Dedifferentiated amniotic fluid mesenchymal stem cell (primary cell): Measurements from ENCODE around the gene COMMD1.
"Not testable (repeated sequence)": the region's sequence is repeated elsewhere in the genome, so short reads cannot be mapped to it uniquely, and the experiment has no call there.

Experiments used
- DNase-seq: peaks from one replicate; pipeline ENCODE4 v3.0.0-alpha.2; 2016; ENCODE audit errors: extremely low spot score

COMMD1 gene

DNA sequence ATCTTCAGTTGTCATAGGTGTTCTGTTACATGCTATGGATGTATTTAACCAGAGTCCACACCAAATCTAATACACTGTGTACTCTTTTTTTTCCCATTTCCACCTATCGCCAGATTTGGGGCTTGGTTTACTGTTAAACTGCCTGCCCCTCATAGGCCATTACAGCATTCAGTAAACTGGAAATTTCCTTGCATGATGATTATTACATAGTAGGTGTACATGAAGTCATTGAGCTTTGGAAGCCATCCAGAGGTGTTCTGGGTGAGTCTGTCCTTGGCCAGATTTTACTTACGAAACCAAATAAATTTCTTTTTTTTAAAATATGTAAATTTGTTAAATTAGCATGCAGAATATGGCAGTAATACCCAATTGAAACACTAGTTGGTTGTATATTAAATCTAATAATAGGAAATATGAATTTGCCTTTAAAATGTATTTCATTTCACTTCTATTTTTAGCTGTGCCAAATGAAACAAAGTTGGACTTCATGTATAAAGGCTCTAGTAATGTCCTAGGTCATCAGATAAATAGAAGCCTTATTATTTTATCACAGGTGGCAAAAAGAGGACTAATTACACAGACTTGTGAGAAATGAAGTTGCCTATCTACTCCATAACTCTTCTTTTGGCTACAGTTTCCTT, 60.7 kb downstream of the COMMD1 start:
- no peak for DNase-seq

DNA sequence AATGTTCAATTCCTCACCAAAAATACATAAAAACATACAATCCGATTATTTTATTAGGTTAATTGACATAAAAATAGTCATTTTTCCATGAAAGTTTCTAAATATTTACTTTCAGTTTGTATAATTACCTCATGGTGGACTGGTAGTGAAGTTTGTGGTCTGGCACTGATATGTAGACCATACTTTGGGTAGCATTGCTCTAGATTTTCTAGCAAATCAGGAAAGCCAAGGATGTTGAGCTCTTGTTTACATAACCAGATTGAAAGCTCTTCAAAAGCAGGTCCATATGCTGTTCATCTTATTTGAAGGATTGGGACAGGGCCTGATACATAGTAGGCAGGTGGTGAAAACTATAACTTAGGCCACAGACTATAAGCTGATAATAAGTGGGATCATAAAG, 61.8 kb downstream of the COMMD1 start:
- DNase-seq: no peak

DNA sequence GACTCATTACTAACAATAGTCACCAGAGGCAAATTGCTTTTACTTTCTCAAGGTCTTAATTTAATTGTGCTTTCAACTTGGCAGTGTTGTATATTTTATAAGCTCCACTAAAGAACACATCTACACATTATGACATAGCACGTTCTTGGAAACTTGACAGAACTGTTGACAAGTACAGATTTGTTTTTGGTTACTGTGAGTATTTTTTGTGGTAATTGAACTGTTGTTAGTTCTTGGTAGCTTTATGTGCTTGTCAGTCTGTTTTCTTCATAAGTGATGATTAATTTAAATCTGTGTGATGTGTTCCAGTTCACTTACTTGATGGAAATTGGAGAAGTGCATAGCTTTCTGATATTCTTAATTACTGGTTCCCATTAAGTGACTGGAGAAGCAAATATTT, 63.9 kb downstream of the COMMD1 start:
- DNase-seq: no peak

DNA sequence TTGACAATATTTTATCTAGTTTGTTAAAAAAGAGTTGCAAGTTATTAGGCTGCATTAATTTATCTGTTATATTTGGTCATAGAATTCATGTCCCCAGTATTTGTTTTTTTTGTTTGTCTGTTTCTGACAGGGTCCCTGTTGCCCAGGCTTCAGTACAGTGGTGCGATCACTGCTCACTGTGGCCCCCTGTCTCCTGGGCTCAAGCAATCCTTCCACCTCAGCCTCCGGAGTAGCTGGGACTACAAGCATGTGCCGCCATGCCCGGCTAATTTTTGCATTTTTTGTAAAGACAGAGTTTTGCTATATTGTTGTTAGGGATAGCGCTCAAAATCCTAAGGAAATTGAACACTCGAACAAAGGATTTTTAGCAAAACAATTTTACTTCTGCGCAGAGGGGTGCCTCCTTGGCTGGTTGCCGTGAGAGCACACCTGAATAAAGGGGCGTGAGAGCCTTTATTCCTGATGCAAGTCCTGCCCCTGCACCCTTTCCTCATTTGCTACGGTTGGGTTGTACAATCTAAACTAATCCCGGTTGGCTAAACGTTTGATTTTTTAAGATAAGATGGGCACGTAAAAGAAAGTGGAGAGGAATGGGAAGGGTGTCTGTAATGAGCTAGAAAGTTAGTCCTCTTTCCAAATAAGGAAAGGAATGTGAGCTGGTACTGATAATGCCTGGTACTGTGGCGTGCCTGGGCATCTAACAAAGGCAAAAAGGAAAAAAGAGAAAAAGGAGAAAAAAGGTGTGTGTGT, 65.5 kb downstream of the COMMD1 start:
- no peak for DNase-seq

DNA sequence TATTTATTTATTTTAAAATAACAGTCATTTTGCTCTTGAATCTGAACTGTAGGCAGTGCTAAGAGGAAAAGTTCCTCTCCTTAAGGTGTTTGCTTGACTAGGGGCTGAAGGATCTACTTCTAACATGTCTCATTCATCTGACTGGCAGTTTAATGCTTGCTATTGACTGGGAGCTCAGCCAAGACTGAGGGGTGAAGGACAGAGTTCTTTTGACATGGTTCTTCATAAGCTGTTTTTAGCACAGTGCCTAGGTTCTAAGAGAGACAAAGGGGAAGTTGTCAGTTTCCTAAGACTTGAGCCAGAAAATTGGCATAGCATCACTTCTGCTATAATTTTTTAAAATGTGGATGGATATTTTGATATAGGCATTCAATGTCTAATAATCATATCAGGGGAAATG, 73.0 kb downstream of the COMMD1 start:
- no peak for DNase-seq

DNA sequence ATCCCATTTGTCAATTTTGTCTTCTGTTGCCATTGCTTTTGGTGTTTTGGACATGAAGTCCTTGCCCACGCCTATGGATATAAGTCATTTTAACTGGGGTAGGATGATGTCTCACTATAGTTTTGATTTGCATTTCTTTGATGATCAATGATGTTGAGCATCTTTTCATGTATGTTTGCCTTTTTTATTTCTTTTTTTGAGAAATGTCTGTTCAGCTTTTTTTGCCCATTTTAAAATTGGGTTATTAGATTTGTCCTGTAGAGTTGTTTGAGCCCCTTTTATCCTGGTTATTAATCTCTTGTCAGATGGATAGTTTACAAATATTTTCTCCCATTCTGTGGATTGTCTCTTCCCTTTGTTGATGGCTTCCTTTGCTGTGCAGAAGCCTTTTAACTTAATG, 75.3 kb downstream of the COMMD1 start:
- DNase-seq: no peak

DNA sequence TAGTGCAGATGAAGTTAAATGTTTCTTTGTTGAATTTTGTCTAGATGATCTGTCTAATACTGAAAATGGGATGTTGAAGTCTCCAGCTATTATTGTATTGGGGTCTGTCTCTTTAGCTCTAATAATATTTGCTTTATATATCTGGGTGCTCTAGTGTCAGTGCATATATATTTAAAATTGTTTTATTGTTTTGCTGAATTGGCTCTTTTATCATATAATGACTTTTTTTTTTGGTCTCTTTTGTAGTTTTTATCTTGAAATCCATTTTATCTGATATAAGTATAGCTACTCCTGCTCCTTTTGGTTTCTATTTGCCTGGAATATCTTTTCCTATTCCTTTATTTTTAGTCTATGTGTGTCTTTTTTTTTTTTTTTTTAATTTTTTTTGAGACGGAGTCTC, 79.2 kb downstream of the COMMD1 start:
- no peak for DNase-seq

DNA sequence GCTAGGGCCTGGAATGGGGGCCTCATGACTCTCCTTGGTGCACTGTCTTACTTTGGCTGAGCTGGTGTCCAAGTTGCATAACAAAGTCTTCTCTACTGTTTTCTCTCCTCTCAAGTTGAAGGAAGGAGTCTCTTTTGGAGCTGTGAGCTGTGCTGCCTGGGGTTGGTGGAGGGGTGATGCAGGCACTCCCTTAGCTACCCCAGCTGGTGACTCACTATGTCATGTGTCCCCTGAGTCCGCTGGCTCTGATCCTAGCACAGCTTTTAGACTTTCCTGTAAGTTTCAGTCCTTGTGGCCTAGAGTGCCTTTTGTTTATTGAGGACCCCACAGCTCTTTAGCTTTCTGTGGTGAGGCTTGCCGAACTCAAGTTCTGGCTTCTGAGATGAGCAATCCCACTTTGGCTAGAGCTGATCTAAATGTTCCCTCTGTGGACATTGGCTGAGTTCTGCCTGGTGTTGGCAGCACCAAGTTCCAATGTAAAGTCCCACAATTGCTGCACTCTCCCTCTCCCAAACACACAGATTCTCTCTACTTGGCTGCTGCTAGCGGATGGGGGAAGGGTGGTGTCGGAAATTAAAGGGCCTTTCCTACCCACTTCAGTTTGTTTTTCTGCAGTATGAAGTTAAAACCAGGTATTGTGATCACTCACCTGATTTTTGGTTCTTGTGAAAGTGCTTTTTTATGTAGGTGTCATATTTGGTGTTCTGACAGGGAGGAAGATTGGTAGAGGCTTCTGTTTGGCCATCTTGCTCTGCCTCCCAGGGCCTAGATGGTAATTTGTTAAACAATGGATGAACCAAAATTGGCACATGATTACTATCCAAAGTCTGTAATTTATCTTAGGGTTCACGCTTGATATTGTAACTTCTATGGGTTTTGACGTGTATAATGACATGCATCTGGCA, 83.2 kb downstream of the COMMD1 start:
- DNase-seq: no peak

DNA sequence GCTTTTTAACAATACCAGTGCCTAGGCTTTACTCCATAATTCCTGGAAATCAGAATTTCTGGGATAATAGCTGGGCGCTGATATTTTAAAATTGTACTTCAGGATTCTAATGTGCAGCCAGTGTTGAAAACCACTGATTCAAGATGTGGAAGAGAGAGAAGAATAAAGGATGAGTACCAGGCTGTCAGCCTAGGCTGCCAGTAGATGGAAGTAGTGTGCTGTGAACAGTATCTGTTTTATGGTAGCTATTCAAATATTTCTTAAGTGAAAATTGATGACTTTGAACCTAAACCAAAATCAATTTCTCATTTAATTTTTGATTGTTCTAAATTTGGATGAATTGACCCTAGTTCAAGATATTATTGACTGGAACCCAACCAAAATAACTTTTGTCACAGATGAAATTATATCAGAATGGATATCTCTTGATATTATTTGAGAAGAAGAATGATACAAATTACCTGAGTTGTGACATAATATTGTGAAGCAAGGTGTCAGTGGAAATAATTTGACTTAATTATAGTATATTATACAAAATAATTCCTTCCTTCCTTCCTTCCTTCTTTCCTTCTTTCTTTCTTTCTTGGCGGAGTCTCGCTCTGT, 88.0 kb downstream of the COMMD1 start:
- DNase-seq: peak; percentile 46

DNA sequence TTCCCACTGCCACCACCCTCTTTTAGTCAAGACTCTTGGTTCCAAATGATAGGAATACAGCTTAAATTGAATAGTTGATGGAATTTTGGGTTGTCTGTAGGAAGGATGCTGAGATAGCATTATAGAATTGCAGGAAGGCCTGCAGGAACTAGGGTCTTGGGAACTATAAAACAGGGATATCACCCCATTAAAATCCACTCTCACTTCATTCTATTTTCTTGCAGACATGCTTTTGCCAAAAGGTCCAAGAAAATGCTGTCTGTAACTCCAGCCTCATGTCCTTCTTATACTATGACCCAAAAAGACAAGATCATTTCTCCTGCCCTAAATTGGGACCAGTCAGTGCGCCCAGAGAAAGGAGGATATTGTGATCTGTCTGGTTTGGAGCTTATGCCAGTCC, 89.1 kb downstream of the COMMD1 start:
- DNase-seq: no peak

DNA sequence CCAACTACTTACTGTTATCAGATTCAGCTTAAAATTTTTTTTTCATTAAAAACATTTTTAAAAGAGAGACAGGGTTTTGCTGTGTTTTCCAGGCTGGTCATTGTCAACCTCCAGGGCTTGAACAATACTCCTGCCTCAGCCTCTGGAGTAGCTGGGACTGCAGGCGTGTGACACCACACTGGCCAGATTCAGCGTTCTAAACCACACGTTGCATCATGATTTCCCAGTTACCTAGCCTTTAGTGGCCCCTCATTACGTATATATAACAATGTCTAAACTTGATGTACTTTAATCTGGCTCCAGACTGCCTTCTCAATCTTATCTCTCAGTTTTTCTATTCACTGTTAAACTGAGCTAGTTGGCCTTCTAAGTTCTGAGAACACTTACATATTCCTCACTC, 89.6 kb downstream of the COMMD1 start:
- DNase-seq: no peak

DNA sequence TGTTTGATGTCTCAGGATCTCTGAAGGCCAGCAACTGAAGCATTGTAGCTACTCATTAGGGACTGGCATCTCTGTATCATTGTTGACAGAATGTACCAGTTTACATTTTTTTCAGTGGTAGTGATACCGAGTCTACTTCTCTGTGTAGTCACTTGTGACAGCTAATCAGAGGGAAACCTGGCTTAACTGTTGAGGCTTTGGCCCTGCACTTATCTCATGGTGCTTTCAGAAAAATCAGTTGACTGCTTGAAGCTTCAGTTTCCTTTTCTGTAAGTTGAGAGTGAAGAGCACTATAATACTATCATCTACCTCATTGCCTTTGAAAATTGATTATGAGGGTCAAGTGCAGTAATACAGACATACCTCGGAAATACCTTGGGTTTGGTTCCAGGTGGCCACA, 90.0 kb downstream of the COMMD1 start:
- no peak for DNase-seq

DNA sequence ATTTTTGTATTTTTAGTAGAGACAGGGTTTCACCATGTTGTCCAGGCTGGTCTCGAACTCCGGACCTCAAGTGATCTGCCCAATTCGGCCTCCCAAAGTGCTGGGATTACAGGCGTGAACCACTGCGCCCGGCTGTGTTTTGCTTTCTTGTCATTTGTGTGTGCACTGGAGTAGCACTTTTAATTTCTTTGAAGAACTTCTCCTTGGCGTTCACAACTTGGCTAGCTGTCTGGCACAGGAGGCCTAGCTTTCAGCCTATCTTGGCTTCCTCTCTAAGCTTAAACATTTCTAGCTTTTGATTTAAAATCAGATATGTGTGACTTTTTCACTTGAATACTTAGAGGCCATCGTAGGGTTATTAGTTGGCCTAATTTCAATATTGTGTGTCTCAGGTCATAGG, 93.0 kb downstream of the COMMD1 start:
- DNase-seq: no peak

DNA sequence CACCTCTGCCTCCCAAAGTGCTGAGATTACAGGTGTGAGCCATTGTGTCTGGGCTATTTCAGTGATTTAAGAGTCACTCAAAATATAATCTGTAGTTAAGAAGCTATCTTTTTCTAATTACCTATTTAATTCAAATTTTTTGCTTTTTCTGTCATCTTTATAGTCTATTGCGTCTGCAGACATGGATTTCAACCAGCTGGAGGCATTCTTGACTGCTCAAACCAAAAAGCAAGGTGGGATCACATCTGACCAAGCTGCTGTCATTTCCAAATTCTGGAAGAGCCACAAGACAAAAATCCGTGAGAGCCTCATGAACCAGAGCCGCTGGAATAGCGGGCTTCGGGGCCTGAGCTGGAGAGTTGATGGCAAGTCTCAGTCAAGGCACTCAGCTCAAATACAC, 95.1 kb downstream of the COMMD1 start:
- DNase-seq: no peak

DNA sequence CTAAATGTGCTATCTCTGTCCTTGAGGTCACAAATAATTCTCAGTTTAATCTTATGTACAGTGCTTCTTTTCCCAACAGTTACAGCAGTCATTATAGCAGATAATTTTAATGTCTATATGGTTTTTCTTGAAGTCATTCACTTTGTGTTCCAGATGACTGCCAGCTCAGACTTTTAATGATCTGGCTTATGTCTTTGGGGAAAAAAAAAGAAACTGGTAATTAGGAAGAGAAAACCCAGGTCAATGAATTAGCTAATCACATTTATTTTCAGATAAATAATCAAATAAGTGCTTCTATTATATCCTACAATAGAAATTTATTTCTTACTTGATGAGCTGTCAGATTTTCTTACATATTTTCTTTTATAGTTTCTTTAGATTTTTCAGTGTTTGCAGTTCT, 96.0 kb downstream of the COMMD1 start:
- no peak for DNase-seq

DNA sequence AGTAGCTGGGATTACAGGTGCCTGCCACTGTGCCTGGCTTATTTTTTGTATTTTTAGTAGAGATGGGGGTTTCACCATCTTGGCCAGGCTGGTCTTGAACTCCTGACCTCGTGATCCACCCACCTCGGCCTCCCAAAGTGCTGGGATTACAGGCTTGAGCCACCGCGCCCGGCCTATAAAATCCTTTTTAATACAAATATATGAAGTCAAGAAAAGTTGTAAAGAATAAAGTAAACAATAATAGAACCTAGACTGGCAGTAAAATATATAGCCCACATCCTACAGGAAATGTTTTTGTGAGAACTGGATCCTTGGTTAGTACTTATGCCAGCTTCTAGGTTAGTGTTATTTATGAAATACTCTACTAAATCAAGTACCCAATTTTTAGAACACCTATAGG, 99.0 kb downstream of the COMMD1 start:
- DNase-seq: not testable (repeated sequence)

DNA sequence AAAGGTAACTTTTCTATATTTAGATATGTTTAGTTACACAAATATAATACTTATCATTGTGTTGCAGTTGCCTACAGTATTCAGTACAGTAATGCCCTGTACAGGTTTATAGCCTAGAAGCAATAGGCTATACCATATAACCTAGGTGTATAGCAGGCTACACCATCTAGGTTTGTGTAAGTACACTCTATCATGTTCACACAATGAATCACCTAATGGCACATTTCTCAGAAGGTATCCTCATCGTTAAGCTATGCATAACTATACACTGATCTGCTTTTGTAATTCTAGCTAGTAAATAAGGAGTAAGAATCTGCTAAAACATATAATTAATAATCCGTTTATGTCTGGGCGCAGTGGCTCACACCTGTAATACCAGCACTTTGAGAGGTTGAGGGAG, 102.1 kb downstream of the COMMD1 start:
- DNase-seq: no peak

DNA sequence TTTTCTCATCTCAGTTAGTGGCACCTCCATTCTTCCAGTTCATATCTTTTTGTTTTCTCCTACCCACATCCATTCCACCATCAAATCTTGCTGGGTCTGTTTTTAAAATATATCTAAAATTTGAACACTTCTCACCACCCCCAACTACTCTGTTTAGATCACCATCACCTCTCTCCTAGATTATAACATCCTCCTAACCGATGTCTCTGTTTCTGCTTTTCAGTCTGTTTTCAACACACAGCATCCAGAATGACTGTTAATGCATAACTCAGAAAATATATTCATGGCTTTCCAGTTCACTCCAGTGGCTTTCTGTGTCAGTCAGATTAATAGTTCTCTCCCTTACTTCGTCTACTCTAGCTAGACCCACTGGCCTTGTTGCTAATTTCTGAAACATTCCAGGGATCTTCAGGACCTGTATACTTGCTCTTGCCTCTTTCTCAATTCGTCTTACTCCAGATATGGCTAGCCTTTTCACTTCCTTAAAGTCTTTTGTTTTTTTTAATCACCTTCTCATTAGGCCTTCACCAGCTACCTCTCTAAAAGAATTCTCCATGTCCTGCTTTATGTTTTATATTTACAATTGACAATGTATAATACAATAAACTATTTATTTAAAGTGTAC, 105.3 kb downstream of the COMMD1 start:
- DNase-seq: no peak

DNA sequence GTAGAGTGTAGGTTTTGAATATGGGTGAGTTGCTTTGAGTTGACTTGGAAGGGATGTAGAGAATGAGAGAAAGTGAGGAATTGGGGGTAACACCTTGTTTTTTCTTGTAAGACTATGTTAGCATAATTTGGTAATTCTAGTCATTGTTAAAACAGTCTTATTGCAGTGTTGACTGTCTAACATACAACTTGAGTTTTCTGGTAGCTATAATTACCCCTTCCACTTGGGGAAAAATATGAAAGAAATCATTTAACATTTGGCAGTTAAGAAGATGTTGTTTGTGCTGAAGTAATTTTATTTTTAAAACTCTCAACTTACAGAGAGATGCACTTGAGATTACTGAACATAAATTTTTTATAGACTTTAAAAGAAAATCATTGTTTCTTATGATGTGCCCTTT, 108.2 kb downstream of the COMMD1 start:
- DNase-seq: no peak

DNA sequence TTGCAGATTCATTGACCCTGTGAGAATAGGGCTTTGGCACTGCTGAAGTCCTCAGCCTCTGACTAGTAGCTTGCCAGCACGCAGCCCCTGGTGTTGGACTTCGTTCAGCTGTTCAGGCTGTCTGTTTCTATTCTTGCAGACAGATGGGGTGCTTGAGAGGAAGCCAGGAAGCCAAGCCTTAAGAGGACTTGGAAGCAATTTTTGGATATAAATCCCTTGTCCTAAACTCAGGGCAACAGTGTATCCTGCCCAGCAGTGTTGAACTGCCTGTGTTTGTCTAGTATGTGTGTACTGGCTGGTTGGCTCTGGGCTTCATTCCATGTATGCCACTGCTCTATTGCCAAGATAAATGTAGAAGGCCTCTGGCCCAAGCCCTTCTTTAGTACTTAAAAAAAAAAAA, 108.6 kb downstream of the COMMD1 start:
- DNase-seq: peak; percentile 90

DNA sequence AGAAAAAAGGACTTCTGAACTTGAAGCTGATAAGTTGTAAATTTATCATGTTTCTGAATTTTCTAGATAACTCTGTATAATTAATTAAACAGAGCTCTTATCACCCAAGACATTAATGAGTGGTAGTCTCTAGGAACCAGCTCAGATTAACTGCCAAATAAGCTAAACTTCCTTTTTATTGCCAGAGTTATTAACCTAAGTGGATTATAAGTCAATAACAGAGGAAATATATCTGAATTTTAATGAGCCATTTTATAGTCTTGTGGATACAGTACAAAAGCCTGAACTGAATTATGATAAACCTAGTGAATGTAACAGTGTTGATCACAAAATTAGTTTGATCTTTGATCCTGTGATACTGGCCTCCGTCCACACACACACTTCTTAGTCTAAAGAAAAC, 111.5 kb downstream of the COMMD1 start:
- DNase-seq: no peak

DNA sequence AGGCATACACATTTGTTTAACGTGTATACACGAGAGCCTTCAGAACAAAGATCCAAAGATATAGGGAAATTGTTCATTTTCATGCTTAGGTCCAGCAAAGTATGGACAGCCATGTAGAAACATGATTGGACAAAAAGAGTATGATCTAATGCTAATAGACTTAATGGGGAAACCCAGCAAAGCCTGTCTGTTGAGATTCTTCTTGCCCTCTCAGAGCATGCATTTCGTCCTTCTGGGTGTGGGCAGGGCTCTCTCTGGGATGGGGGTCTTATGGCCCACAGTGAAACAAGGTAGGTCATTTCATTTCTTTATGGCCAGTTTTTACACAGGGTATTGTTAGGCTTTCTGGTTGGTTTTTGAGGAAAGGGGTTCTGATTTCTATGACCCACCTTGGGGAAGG, 124.4 kb downstream of the COMMD1 start:
- DNase-seq: no peak
